ENCODE data around the gene OR4C6.

The OR4C6 gene

GRCh38 chr11:55661901-55662300, at the start of gene OR4C6:
OR4C6 (plus strand) TSS chr11:55662201; CDS start chr11:55665167, 2,966 bp downstream.
- no peak for DNase-seq

GRCh38 chr11:55624531-55624930, 37.5 kb upstream of the OR4C6 start:
- DNase-seq, result no peak

- no peak for DNase-seq
Observed at GRCh38 chr11:55634813-55635212, 27.2 kb upstream of the OR4C6 start, which contains the start of gene OR4P4. OR4P4 (plus strand) TSS chr11:55635113.

- no peak for DNase-seq
Observed at GRCh38 chr11:55648027-55648426, 14.0 kb upstream of the OR4C6 start, which contains the start of gene OR4S2. OR4S2 (plus strand) TSS chr11:55648327; CDS start chr11:55650904, 2,577 bp downstream.

GRCh38 chr11:55652560-55652959, 9.4 kb upstream of the OR4C6 start:
- DNase-seq, result no peak

- DNase-seq, result no peak
Observed at GRCh38 chr11:55655096-55655495, 6.9 kb upstream of the OR4C6 start.

GRCh38 chr11:55658031-55658573, 3.9 kb upstream of the OR4C6 start:
- no peak for DNase-seq

- DNase-seq, result no peak
Observed at GRCh38 chr11:55658608-55659007, 3.4 kb upstream of the OR4C6 start.

- DNase-seq, result no peak
Observed at GRCh38 chr11:55669376-55669775, 7.4 kb downstream of the OR4C6 start.

GRCh38 chr11:55673860-55674259, 11.9 kb downstream of the OR4C6 start:
- DNase-seq, result no peak

- DNase-seq, result no peak
Observed at GRCh38 chr11:55697817-55698216, 35.8 kb downstream of the OR4C6 start.

- no peak for DNase-seq
Observed at GRCh38 chr11:55701429-55701828, 39.4 kb downstream of the OR4C6 start.

- DNase-seq, result no peak
Observed at GRCh38 chr11:55707029-55707428, 45.0 kb downstream of the OR4C6 start.

- no peak for DNase-seq
Observed at GRCh38 chr11:55714982-55715888, 53.2 kb downstream of the OR4C6 start.

Measured in NCI-H1436 treated with DMSO at 0.1 percent for 48 hours (cell line).